ENCODE results near the gene RUNX2.

GRCh38 chr6:45487645-45488044, 159.5 kb downstream of the RUNX2 start:
- TF ChIP-seq, protein P1, sequence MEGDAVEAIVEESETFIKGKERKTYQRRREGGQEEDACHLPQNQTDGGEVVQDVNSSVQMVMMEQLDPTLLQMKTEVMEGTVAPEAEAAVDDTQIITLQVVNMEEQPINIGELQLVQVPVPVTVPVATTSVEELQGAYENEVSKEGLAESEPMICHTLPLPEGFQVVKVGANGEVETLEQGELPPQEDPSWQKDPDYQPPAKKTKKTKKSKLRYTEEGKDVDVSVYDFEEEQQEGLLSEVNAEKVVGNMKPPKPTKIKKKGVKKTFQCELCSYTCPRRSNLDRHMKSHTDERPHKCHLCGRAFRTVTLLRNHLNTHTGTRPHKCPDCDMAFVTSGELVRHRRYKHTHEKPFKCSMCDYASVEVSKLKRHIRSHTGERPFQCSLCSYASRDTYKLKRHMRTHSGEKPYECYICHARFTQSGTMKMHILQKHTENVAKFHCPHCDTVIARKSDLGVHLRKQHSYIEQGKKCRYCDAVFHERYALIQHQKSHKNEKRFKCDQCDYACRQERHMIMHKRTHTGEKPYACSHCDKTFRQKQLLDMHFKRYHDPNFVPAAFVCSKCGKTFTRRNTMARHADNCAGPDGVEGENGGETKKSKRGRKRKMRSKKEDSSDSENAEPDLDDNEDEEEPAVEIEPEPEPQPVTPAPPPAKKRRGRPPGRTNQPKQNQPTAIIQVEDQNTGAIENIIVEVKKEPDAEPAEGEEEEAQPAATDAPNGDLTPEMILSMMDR (IDR thresholded peaks at IDR 0.05 in 4 of 5, conservative IDR thresholded peaks at IDR 0.05 in 1 of 5) = no peak
- no peak for TF ChIP-seq POLR2A (IDR thresholded peaks at IDR 0.05)

Measured in gastrocnemius medialis (tissue), 4 donors.